H1 (cell line): ENCODE data around the gene EPS8L1. TPM values are rescaled to one million over a fixed set of nuclear protein-coding genes. Genes with fewer than 3 reads are reported as not detected.

Experiments
- CREB1 ChIP-seq: IDR thresholded peaks from 2 replicates; pipeline ENCODE4 v1.6.1; 2012; ENCODE audit warnings: inconsistent platforms
- MAFK ChIP-seq: IDR thresholded peaks from 2 replicates; pipeline ENCODE4 v1.6.1; 2012; ENCODE audit warnings: low read depth, mild to moderate bottlenecking, improper control_type of control experiment, low read length
- polyA plus RNA-seq, 7 experiments: library from polyadenylated mRNA; depleted of rRNA in 3 of 7; stranded (reverse) in 5 of 7; unstranded in 2 of 7; fragments of >200 nt in 5 of 7; fragments of 200-250 nt in 2 of 7; gene quantifications; 1 replicate in 5 of 7; 2 replicates in 1 of 7; 4 replicates in 1 of 7; pipeline versions ENCODE4 v1.2.1 to v1.2.3, GENCODE V29; 2011 to 2013; ENCODE audit warnings: missing spikeins in 2 of 7, mixed read lengths in 2 of 7
- total RNA-seq: library from RNA; stranded (reverse); fragmentation: NEBNext Ultra II Directional; extraction: Animal tissue kit (Norgen Biotek cat#: 25700); gene quantifications from 2 replicates; pipeline ENCODE4 v1.2.1, GENCODE V29; 2021

EPS8L1 gene
- total and polyA plus RNA-seq, 2 of the 8 experiments (the other 6 are each of a cell fraction or from before 2014, with no cell fraction given), result 19.8 to 30.2 TPM

GRCh38 chr19:55084416-55084815 is 8.7 kb downstream of the EPS8L1 start (continued):
- TF ChIP-seq MAFK (no peak), CREB1 (no peak)
